Neural progenitor cell (in vitro differentiated cells): Measurements from ENCODE around the gene SLC43A1.
"Not testable (repeated sequence)": the region's sequence is repeated elsewhere in the genome, so short reads cannot be mapped to it uniquely, and the experiment has no call there.

Source experiments
- EZH2 ChIP-seq: fragments of 200-600 bp; sonication (generic); IDR thresholded peaks from 2 replicates; pipeline ENCODE4 v1.6.1; 2017; ENCODE audit warnings: antibody characterized with exemption, mild to moderate bottlenecking, moderate library complexity
- TF ChIP-seq, protein P1 (sequence below): fragments of 200-600 bp; sonication (generic); IDR thresholded peaks from 2 replicates; pipeline ENCODE4 v1.5.1; 2017; ENCODE audit warnings: antibody characterized with exemption, mild to moderate bottlenecking

DNA sequence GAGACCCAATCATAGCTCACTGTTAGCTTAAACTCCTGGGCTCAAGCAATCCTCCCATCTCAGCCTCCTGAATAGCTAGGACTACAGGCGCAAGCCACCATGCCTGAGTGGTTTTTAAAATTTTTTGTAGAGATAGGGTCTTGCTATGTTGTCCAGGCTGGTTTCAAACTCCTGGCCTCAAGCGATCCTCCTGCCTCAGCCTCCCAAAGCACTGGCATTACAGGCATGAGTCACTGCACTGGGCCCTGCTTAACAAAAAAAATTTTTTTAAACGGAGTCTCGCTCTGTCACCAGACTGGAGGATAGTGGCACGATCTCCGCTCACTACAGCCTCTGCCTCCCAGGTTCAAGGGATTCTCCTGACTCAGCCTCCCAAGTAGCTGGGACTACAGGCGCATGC lies 18.9 kb upstream of the SLC43A1 start:
- TF ChIP-seq, protein P1, sequence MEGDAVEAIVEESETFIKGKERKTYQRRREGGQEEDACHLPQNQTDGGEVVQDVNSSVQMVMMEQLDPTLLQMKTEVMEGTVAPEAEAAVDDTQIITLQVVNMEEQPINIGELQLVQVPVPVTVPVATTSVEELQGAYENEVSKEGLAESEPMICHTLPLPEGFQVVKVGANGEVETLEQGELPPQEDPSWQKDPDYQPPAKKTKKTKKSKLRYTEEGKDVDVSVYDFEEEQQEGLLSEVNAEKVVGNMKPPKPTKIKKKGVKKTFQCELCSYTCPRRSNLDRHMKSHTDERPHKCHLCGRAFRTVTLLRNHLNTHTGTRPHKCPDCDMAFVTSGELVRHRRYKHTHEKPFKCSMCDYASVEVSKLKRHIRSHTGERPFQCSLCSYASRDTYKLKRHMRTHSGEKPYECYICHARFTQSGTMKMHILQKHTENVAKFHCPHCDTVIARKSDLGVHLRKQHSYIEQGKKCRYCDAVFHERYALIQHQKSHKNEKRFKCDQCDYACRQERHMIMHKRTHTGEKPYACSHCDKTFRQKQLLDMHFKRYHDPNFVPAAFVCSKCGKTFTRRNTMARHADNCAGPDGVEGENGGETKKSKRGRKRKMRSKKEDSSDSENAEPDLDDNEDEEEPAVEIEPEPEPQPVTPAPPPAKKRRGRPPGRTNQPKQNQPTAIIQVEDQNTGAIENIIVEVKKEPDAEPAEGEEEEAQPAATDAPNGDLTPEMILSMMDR = not testable (repeated sequence)
- not testable (repeated sequence) for TF ChIP-seq EZH2
